Measurements from ENCODE around the gene GRPEL1. TPM values are rescaled to one million over a fixed set of nuclear protein-coding genes. Genes with fewer than 3 reads are reported as not detected.
"Not testable (repeated sequence)": the region's sequence is repeated elsewhere in the genome, so short reads cannot be mapped to it uniquely, and the experiment has no call there.

Gene GRPEL1
- polyA plus RNA-seq, 3 donors = 38.7 to 45.2 (median 39.8) TPM

GRCh38 chr4:7094916-7095315, 27.1 kb upstream of the GRPEL1 start:
- DNase-seq (ENCODE audit: low read depth in 3 of 3, low spot score in 2 of 3) = no peak

GRCh38 chr4:7092026-7092425, 24.2 kb upstream of the GRPEL1 start:
- DNase-seq (ENCODE audit: low read depth in 3 of 3, low spot score in 2 of 3) = no peak

- no peak for DNase-seq (ENCODE audit: low read depth in 3 of 3, low spot score in 2 of 3)
These were observed 21.5 kb upstream of the GRPEL1 start for GRCh38 chr4:7089213-7089986.

GRCh38 chr4:7087036-7087435, 19.2 kb upstream of the GRPEL1 start:
- DNase-seq (ENCODE audit: low read depth in 3 of 3, low spot score in 2 of 3) = no peak

- DNase-seq (ENCODE audit: low read depth in 3 of 3, low spot score in 2 of 3) = no peak
These were observed 18.5 kb upstream of the GRPEL1 start for GRCh38 chr4:7086384-7086783.

- not testable (repeated sequence) for DNase-seq (ENCODE audit: low read depth in 3 of 3, low spot score in 2 of 3)
These were observed 16.7 kb upstream of the GRPEL1 start for GRCh38 chr4:7084564-7084961.

- no peak for DNase-seq (ENCODE audit: low read depth in 3 of 3, low spot score in 2 of 3)
These were observed 16.0 kb upstream of the GRPEL1 start for GRCh38 chr4:7083597-7084563.

- DNase-seq (ENCODE audit: low read depth in 3 of 3, low spot score in 2 of 3) = not testable (repeated sequence)
These were observed 12.0 kb upstream of the GRPEL1 start for GRCh38 chr4:7079909-7080308.

GRCh38 chr4:7079483-7079882, 11.6 kb upstream of the GRPEL1 start:
- not testable (repeated sequence) for DNase-seq (ENCODE audit: low read depth in 3 of 3, low spot score in 2 of 3)

- DNase-seq (ENCODE audit: low read depth in 3 of 3, low spot score in 2 of 3) = no peak
These were observed 10.2 kb upstream of the GRPEL1 start for GRCh38 chr4:7078025-7078424.

- no peak for DNase-seq (ENCODE audit: low read depth in 3 of 3, low spot score in 2 of 3)
These were observed 9.5 kb upstream of the GRPEL1 start for GRCh38 chr4:7077371-7077770.

- no peak for DNase-seq (ENCODE audit: low read depth in 3 of 3, low spot score in 2 of 3)
These were observed 8.8 kb upstream of the GRPEL1 start for GRCh38 chr4:7076696-7077082.

- no peak for DNase-seq (ENCODE audit: low read depth in 3 of 3, low spot score in 2 of 3)
These were observed 8.3 kb upstream of the GRPEL1 start for GRCh38 chr4:7075962-7076695.

GRCh38 chr4:7074426-7074825, 6.6 kb upstream of the GRPEL1 start:
- DNase-seq (ENCODE audit: low read depth in 3 of 3, low spot score in 2 of 3) = no peak

- no peak for DNase-seq (ENCODE audit: low read depth in 3 of 3, low spot score in 2 of 3)
These were observed 5.9 kb upstream of the GRPEL1 start for GRCh38 chr4:7073526-7074390.

- DNase-seq (ENCODE audit: low read depth in 3 of 3, low spot score in 2 of 3) = no peak
These were observed 5.2 kb upstream of the GRPEL1 start for GRCh38 chr4:7073059-7073458.

GRCh38 chr4:7070729-7071511, 3.1 kb upstream of the GRPEL1 start:
- peak in 1 of 3 donors; percentile 72 for DNase-seq (ENCODE audit: low read depth in 3 of 3, low spot score in 2 of 3)

GRCh38 chr4:7068883-7069282, 1.0 kb upstream of the GRPEL1 start:
- no peak for DNase-seq (ENCODE audit: low read depth in 3 of 3, low spot score in 2 of 3)

- DNase-seq (ENCODE audit: low read depth in 3 of 3, low spot score in 2 of 3) = no peak
These were observed 497 bp upstream of the GRPEL1 start for GRCh38 chr4:7068279-7068842.

All from right renal cortex interstitium (tissue), 3 donors.